IPS-18a (cell line): ENCODE measurements around the gene IFT172.
A peak's percentile ranks its signal among the peaks of the same experiment; 100 is the strongest.
"Not testable (repeated sequence)": the region's sequence is repeated elsewhere in the genome, so short reads cannot be mapped to it uniquely, and the experiment has no call there.

Experiments
- H3K27ac ChIP-seq: one replicate; pipeline ENCODE4 v1.5.1; 2013; ENCODE audit warnings: low read length
- H3K27me3 ChIP-seq: one replicate; pipeline ENCODE4 v1.6.1; 2013; ENCODE audit warnings: mild to moderate bottlenecking, low read length; ENCODE audit not compliant: control insufficient read depth, insufficient read depth
- H3K36me3 ChIP-seq: one replicate; pipeline ENCODE4 v1.6.1; 2013; ENCODE audit warnings: low read depth, low read length; ENCODE audit not compliant: control insufficient read depth
- H3K4me1 ChIP-seq: one replicate; pipeline ENCODE4 v1.6.1; 2013; ENCODE audit warnings: low read depth, low read length; ENCODE audit not compliant: control insufficient read depth
- H3K4me3 ChIP-seq: one replicate; pipeline ENCODE4 v1.5.1; 2013; ENCODE audit warnings: low read length
- H3K9ac ChIP-seq: one replicate; pipeline ENCODE4 v1.6.1; 2013; ENCODE audit warnings: mild to moderate bottlenecking, low read length, moderate library complexity
- H3K9me3 ChIP-seq: one replicate; pipeline ENCODE4 v1.6.1; 2013; ENCODE audit warnings: low read depth, low read length; ENCODE audit not compliant: control insufficient read depth

Gene IFT172

GRCh38 chr2:27441958-27442919 lies 47.3 kb downstream of the IFT172 start, which contains the start of gene KRTCAP3:
TSS of gene KRTCAP3 (plus strand) at chr2:27442381. CDS start at chr2:27442413, 32 bp downstream.
- H3K27me3 ChIP-seq = no peaks in the 10 kb centered on the region
- peak within 1 kb of the TSS; percentile 63 for H3K4me3 ChIP-seq
- H3K9ac ChIP-seq = peak within 1 kb of the TSS; percentile 73
- peaks cover 28% of the 10 kb centered on the region for H3K36me3 ChIP-seq
- no peak within 1 kb of the TSS for H3K27ac ChIP-seq
- H3K9me3 ChIP-seq = no peaks in the 10 kb centered on the region
- peaks cover 3% of the 10 kb centered on the region for H3K4me1 ChIP-seq

- Histone ChIP-seq H3K4me3 (no peak overlapping the region), H3K27ac (no peak overlapping the region), H3K4me1 (peaks cover 3% of the 10 kb centered on the region), H3K36me3 (peaks cover 37% of the 10 kb centered on the region), H3K27me3 (no peaks in the 10 kb centered on the region), H3K9ac (no peak overlapping the region), H3K9me3 (no peaks in the 10 kb centered on the region)
These were observed 48.2 kb downstream of the IFT172 start for GRCh38 chr2:27441226-27441926.

GRCh38 chr2:27435628-27436027 lies 53.9 kb downstream of the IFT172 start:
- Histone ChIP-seq H3K27ac (no peak overlapping the region), H3K27me3 (no peaks in the 10 kb centered on the region), H3K9ac (no peak overlapping the region), H3K36me3 (peaks cover 60% of the 10 kb centered on the region), H3K9me3 (no peaks in the 10 kb centered on the region), H3K4me1 (no peaks in the 10 kb centered on the region), H3K4me3 (no peak overlapping the region)

GRCh38 chr2:27431395-27431794 lies 58.1 kb downstream of the IFT172 start:
- no peaks in the 10 kb centered on the region for H3K9me3 ChIP-seq
- no peak overlapping the region for H3K9ac ChIP-seq
- no peak overlapping the region for H3K27ac ChIP-seq
- peaks cover 5% of the 10 kb centered on the region for H3K27me3 ChIP-seq
- peaks cover 32% of the 10 kb centered on the region for H3K36me3 ChIP-seq
- H3K4me1 ChIP-seq = peaks cover 14% of the 10 kb centered on the region
- H3K4me3 ChIP-seq = no peak overlapping the region

GRCh38 chr2:27428978-27429541 lies 60.5 kb downstream of the IFT172 start:
- Histone ChIP-seq H3K9ac (peak overlapping the region; percentile 83), H3K4me3 (peak overlapping the region; percentile 73)

GRCh38 chr2:27428213-27428977 lies 61.1 kb downstream of the IFT172 start, which contains the start of gene NRBP1:
TSS of gene NRBP1 (plus strand) at chr2:27428631. CDS start at chr2:27433274, 4,643 bp downstream.
- Histone ChIP-seq H3K9me3 (no peaks in the 10 kb centered on the region), H3K27ac (peak within 1 kb of the TSS; percentile 47), H3K4me1 (peaks cover 14% of the 10 kb centered on the region), H3K36me3 (peaks cover 3% of the 10 kb centered on the region), H3K4me3 (peak within 1 kb of the TSS; percentile 73), H3K27me3 (peaks cover 5% of the 10 kb centered on the region), H3K9ac (peak within 1 kb of the TSS; percentile 83)

More at GRCh38 chr2:27428978-27429541, 60.5 kb downstream of the IFT172 start:
- peaks cover 5% of the 10 kb centered on the region for H3K27me3 ChIP-seq
- peak overlapping the region; percentile 47 for H3K27ac ChIP-seq
- peaks cover 10% of the 10 kb centered on the region for H3K36me3 ChIP-seq
- no peaks in the 10 kb centered on the region for H3K9me3 ChIP-seq
- peaks cover 14% of the 10 kb centered on the region for H3K4me1 ChIP-seq

- Histone ChIP-seq H3K27ac (no peak overlapping the region), H3K27me3 (peaks cover 5% of the 10 kb centered on the region), H3K9ac (peak overlapping the region; percentile 83)
These were observed 61.7 kb downstream of the IFT172 start for GRCh38 chr2:27427863-27428212.

GRCh38 chr2:27425039-27425438 lies 64.5 kb downstream of the IFT172 start:
- not testable (repeated sequence) for H3K27ac ChIP-seq, H3K27me3 ChIP-seq, H3K36me3 ChIP-seq, H3K9me3 ChIP-seq, H3K4me3 ChIP-seq, H3K9ac ChIP-seq
- peaks cover 13% of the 10 kb centered on the region for H3K4me1 ChIP-seq

More at GRCh38 chr2:27427863-27428212, 61.7 kb downstream of the IFT172 start:
- peaks cover 14% of the 10 kb centered on the region for H3K4me1 ChIP-seq
- no peaks in the 10 kb centered on the region for H3K9me3 ChIP-seq
- H3K4me3 ChIP-seq = peak overlapping the region; percentile 68
- no peaks in the 10 kb centered on the region for H3K36me3 ChIP-seq

GRCh38 chr2:27422958-27423357 lies 66.6 kb downstream of the IFT172 start:
- Histone ChIP-seq H3K9ac (no peak overlapping the region), H3K27ac (no peak overlapping the region), H3K27me3 (no peaks in the 10 kb centered on the region), H3K4me1 (peaks cover 6% of the 10 kb centered on the region), H3K4me3 (no peak overlapping the region), H3K9me3 (no peaks in the 10 kb centered on the region), H3K36me3 (no peaks in the 10 kb centered on the region)

GRCh38 chr2:27421660-27422250 lies 67.8 kb downstream of the IFT172 start:
- Histone ChIP-seq H3K27ac (no peak overlapping the region), H3K4me1 (no peaks in the 10 kb centered on the region), H3K36me3 (no peaks in the 10 kb centered on the region), H3K9ac (no peak overlapping the region), H3K9me3 (no peaks in the 10 kb centered on the region), H3K4me3 (no peak overlapping the region), H3K27me3 (no peaks in the 10 kb centered on the region)
